Hepatic stellate cell (primary cell): ENCODE results near the gene ZNF165.
"Not testable (repeated sequence)": the region's sequence is repeated elsewhere in the genome, so short reads cannot be mapped to it uniquely, and the experiment has no call there.

Source experiments
- DNase-seq: peaks from one replicate; pipeline ENCODE4 v3.0.0; 2011; ENCODE audit warnings: low spot score

ZNF165 gene

GRCh38 chr6:28122283-28122682 lies 41.9 kb downstream of the ZNF165 start:
- not testable (repeated sequence) for DNase-seq

DNA sequence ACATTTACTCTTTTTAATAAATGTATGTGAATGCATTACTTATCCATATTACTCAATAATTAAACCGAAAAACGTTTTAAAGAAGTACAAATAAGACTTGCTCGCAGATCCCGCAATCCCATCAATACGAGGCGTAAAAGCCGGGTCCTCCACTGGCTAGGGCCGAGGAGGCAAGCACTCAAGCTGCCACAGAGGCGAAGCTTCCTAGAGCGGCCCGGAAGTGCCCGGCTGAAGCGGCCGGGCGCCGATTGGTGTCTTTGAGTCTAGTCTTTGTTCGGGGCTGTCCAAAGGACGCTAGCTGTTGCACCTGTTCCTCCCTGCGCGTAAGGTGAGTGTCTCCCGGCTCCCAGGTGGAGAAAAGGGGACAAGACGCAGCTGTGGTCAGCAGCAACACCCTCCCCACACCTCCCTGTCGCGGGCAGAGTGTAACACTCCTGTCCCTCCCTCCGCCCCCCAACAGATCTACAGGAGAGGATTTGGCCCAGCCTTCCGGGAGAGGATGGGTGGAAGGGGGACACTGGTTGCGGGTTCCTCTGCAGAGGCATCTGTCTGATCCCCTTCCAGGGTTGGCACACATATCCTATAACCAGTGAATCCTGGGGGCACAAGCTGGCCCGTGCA lies 44.1 kb downstream of the ZNF165 start, which contains the start of gene ZSCAN16:
Gene ZSCAN16, plus strand, starts transcription at position 260 of the 621 bp plus-strand sequence. CDS start 835 bp downstream, outside the sequence.
- peak; percentile 72 for DNase-seq

DNA sequence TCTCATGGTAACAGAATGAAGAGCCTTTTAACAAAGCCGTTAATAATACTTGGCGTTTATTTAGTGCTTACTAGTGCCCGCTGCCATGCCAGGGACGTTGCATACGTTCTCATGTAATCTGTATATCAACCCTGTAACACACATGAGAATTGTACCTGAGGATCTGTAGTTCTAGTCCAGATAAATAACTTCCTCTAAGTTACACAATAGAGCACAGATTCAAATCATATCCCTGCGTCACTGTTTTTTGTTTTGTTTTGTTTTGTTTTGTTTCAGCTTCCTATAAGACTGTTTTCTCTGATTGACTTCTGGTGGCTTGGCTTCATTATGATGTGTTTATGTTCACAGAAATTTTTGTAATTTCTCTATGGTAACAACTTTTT lies 44.6 kb downstream of the ZNF165 start:
- DNase-seq, result no peak

- no peak for DNase-seq
Measured at GRCh38 chr6:28125401-28125800, 45.0 kb downstream of the ZNF165 start.

GRCh38 chr6:28134015-28134414 lies 53.6 kb downstream of the ZNF165 start:
- DNase-seq, result peak; percentile 16

DNA sequence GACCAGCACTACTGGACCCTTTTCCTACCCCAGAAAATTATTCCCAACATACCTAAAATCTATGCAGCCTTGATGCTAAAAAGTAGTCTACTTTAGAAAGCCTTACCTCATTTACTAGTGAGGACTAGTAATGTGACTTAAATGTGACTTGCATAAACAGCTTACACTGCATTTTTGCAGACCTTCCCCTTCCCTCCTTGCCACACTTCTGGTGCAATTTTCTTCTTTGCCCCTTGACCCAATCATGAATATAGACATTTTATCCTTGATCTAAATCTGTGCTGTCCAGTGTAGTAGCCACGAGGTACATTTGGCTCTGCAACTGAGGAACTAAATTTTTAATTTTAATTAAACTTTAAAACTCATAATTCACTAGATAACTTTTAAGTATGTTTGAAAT lies 54.3 kb downstream of the ZNF165 start:
- no peak for DNase-seq

DNA sequence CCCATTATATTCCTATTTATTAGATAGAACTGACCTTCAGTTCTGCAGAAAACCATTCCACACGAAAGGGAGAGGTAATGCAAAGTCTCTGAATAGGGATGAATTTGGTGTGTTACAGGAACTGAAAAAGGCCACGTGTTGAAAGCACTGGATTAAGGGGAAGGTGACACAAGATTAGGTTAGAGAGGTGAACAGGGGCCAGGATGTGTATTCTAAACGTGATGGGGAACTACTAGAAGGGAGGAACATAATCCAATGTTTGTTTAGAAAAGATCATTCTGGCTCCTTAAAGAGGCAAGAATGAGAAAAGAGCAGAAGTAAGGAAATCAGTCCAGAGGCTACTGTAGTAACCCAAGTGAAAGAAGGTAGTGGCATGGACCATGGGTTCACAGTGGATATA lies 55.0 kb downstream of the ZNF165 start:
- no peak for DNase-seq

- DNase-seq, result peak; percentile 75
Measured at GRCh38 chr6:28136585-28137504, 56.5 kb downstream of the ZNF165 start.

DNA sequence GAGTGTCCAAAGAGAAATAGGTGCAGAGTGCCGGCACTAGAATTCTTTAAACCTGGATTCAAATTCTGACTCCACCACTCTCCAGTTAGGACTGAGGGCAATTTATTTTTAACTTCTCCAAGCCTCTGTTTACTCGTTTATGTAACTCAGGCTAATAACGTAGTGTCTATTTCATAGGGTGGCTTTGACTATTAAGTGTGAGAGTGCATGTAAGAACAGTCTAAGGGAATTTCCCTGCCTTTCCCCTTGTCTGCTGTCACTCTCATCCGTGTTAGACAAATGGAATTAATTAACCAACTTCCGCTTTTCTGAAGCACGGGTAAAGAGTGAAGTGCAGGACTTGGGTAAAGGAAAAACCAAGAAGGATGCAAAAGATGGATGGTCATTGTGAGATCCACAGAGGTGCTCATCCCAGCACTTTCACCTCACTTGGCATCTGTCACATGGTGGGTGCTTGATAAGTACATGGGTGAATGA lies 57.2 kb downstream of the ZNF165 start:
- no peak for DNase-seq
